NT2/D1 (cell line): ENCODE results near the gene MRTFA.

ENCODE experiments used
- SUZ12 ChIP-seq: IDR thresholded peaks from 2 replicates; pipeline ENCODE4 v1.6.1; 2011; ENCODE audit not compliant: insufficient read length, insufficient read depth; ENCODE audit errors: extremely low read depth
- YY1 ChIP-seq: IDR thresholded peaks from 2 replicates; pipeline ENCODE4 v1.6.1; 2011; ENCODE audit not compliant: insufficient read length, insufficient read depth
- ZNF274 ChIP-seq: IDR thresholded peaks from 2 replicates; pipeline ENCODE4 v1.6.1; 2011; ENCODE audit warnings: mild to moderate bottlenecking, low read depth, low read length

- TF ChIP-seq SUZ12: no peak
- no peak for TF ChIP-seq YY1
- no peak for TF ChIP-seq ZNF274
Measured at GRCh38 chr22:40432157-40432556, 204.4 kb downstream of the MRTFA start.
